ENCODE measurements around the gene PRKD3. TPM values are rescaled to one million over a fixed set of nuclear protein-coding genes. Genes with fewer than 3 reads are reported as not detected.

Gene PRKD3
- polyA plus RNA-seq, 1 donor from 2014 or later, result 5.9 TPM

DNA sequence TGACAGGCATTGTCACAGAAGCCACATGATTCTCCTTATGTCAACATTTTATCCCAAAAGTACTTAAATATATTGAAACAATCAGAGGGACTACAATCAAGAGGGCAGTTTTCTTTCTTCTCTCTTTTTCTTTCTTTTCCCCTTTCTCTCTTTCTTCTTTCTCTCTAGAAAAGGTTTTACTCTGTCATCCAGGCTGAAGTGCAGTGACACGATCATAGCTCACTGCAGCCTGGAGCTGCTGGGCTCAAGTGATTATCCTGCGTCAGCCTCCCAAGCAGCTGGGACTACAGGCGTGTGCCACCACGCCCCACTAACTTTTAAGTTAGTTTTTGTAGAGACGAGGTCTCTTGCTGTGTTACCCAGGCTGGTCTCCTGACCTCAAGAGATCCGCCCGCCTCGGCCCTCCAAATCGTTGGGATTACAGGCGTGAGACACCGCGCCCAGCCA is 1.0 kb upstream of the PRKD3 start:
- no peak overlapping the region for H3K27ac ChIP-seq (ENCODE audit: low read length)
- peak overlapping the region; percentile 79 for H3K4me3 ChIP-seq (ENCODE audit: low read length)
- H3K9ac ChIP-seq (ENCODE audit: low read length), result no peak overlapping the region
- TF ChIP-seq, protein P1, sequence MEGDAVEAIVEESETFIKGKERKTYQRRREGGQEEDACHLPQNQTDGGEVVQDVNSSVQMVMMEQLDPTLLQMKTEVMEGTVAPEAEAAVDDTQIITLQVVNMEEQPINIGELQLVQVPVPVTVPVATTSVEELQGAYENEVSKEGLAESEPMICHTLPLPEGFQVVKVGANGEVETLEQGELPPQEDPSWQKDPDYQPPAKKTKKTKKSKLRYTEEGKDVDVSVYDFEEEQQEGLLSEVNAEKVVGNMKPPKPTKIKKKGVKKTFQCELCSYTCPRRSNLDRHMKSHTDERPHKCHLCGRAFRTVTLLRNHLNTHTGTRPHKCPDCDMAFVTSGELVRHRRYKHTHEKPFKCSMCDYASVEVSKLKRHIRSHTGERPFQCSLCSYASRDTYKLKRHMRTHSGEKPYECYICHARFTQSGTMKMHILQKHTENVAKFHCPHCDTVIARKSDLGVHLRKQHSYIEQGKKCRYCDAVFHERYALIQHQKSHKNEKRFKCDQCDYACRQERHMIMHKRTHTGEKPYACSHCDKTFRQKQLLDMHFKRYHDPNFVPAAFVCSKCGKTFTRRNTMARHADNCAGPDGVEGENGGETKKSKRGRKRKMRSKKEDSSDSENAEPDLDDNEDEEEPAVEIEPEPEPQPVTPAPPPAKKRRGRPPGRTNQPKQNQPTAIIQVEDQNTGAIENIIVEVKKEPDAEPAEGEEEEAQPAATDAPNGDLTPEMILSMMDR (IDR thresholded peaks at IDR 0.05; ENCODE audit: poor library complexity, severe bottlenecking), result no peak
- TF ChIP-seq SMC3 (conservative IDR thresholded peaks at IDR 0.05; ENCODE audit: poor library complexity), result no peak
- no peak for TF ChIP-seq TAF1 (IDR thresholded peaks at IDR 0.05; ENCODE audit: low read depth)
- no peak for TF ChIP-seq RAD21 (conservative IDR thresholded peaks at IDR 0.05)
- no peak for TF ChIP-seq EZH2 (IDR thresholded peaks at IDR 0.05; ENCODE audit: borderline replicate concordance, insufficient read depth, low read length, poor library complexity, severe bottlenecking)
- no peak for TF ChIP-seq MXI1 (conservative IDR thresholded peaks at IDR 0.05; ENCODE audit: poor library complexity, severe bottlenecking)
- no peak for TF ChIP-seq POLR2AphosphoS5 (IDR thresholded peaks at IDR 0.05)
- TF ChIP-seq, protein P2, sequence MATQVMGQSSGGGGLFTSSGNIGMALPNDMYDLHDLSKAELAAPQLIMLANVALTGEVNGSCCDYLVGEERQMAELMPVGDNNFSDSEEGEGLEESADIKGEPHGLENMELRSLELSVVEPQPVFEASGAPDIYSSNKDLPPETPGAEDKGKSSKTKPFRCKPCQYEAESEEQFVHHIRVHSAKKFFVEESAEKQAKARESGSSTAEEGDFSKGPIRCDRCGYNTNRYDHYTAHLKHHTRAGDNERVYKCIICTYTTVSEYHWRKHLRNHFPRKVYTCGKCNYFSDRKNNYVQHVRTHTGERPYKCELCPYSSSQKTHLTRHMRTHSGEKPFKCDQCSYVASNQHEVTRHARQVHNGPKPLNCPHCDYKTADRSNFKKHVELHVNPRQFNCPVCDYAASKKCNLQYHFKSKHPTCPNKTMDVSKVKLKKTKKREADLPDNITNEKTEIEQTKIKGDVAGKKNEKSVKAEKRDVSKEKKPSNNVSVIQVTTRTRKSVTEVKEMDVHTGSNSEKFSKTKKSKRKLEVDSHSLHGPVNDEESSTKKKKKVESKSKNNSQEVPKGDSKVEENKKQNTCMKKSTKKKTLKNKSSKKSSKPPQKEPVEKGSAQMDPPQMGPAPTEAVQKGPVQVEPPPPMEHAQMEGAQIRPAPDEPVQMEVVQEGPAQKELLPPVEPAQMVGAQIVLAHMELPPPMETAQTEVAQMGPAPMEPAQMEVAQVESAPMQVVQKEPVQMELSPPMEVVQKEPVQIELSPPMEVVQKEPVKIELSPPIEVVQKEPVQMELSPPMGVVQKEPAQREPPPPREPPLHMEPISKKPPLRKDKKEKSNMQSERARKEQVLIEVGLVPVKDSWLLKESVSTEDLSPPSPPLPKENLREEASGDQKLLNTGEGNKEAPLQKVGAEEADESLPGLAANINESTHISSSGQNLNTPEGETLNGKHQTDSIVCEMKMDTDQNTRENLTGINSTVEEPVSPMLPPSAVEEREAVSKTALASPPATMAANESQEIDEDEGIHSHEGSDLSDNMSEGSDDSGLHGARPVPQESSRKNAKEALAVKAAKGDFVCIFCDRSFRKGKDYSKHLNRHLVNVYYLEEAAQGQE (IDR thresholded peaks at IDR 0.05; ENCODE audit: borderline replicate concordance), result no peak
- no peak for TF ChIP-seq EP300 (conservative IDR thresholded peaks at IDR 0.05; ENCODE audit: poor library complexity, severe bottlenecking)
- no peak overlapping the region for H3K4me2 ChIP-seq (ENCODE audit: low read length)
- H3K36me3 ChIP-seq (ENCODE audit: insufficient read depth, low read length), result no peaks in the 10 kb centered on the region
- no peaks in the 10 kb centered on the region for H3F3A ChIP-seq (ENCODE audit: insufficient read depth, low read length, poor library complexity, severe bottlenecking)
- peaks cover 31% of the 10 kb centered on the region for H3K27me3 ChIP-seq (ENCODE audit: insufficient read depth, low read depth, low read length)
- peaks cover 24% of the 10 kb centered on the region for H3K79me2 ChIP-seq (replicated peaks; ENCODE audit: insufficient read depth, low read length)
- H4K20me1 ChIP-seq (ENCODE audit: insufficient read depth), result no peaks in the 10 kb centered on the region
- H3K9me3 ChIP-seq (ENCODE audit: low read length), result no peaks in the 10 kb centered on the region
- no peaks in the 10 kb centered on the region for H3K9me2 ChIP-seq (ENCODE audit: insufficient read depth, low read length)
- H2AFZ ChIP-seq (ENCODE audit: low read depth, low read length), result no peak overlapping the region

- TF ChIP-seq POLR2AphosphoS5 (IDR thresholded peaks at IDR 0.05), result no peak
- TF ChIP-seq TAF1 (IDR thresholded peaks at IDR 0.05; ENCODE audit: low read depth), result no peak
- no peak for TF ChIP-seq EP300 (conservative IDR thresholded peaks at IDR 0.05; ENCODE audit: poor library complexity, severe bottlenecking)
- TF ChIP-seq SMC3 (conservative IDR thresholded peaks at IDR 0.05; ENCODE audit: poor library complexity), result no peak
- TF ChIP-seq MXI1 (conservative IDR thresholded peaks at IDR 0.05; ENCODE audit: poor library complexity, severe bottlenecking), result no peak
- TF ChIP-seq, protein P1 (IDR thresholded peaks at IDR 0.05; ENCODE audit: poor library complexity, severe bottlenecking), result no peak
- Histone ChIP-seq H3K27ac (ENCODE audit: low read length) (no peak overlapping the region), H2AFZ (ENCODE audit: low read depth, low read length) (no peak overlapping the region), H3K79me2 (replicated peaks; ENCODE audit: insufficient read depth, low read length) (peaks cover 30% of the 10 kb centered on the region), H3F3A (ENCODE audit: insufficient read depth, low read length, poor library complexity, severe bottlenecking) (no peaks in the 10 kb centered on the region), H3K9me2 (ENCODE audit: insufficient read depth, low read length) (no peaks in the 10 kb centered on the region), H3K36me3 (ENCODE audit: insufficient read depth, low read length) (no peaks in the 10 kb centered on the region), H3K4me3 (ENCODE audit: low read length) (peak overlapping the region; percentile 79), H3K27me3 (ENCODE audit: insufficient read depth, low read depth, low read length) (peaks cover 31% of the 10 kb centered on the region), H3K9me3 (ENCODE audit: low read length) (no peaks in the 10 kb centered on the region), H4K20me1 (ENCODE audit: insufficient read depth) (no peaks in the 10 kb centered on the region), H3K4me2 (ENCODE audit: low read length) (no peak overlapping the region), H3K9ac (ENCODE audit: low read length) (no peak overlapping the region)
Observed at GRCh38 chr2:37324536-37324785, 172 bp downstream of the PRKD3 start.

Data from neural cell (in vitro differentiated cells).